SK-N-MC (cell line): Measurements from ENCODE around the gene HPCAL1.

Experiments
- EZH2 ChIP-seq: fragments of 200-600 bp; sonication (generic); IDR thresholded peaks from one replicate; pipeline ENCODE4 v1.6.1; 2017; ENCODE audit warnings: antibody characterized with exemption
- POLR2AphosphoS5 ChIP-seq: IDR thresholded peaks from 2 replicates; pipeline ENCODE4 v1.6.1; 2012; ENCODE audit warnings: mild to moderate bottlenecking, low read depth, low read length, borderline replicate concordance

GRCh38 chr2:10427618-10427949 lies 124.9 kb downstream of the HPCAL1 start:
- TF ChIP-seq EZH2, result no peak
- TF ChIP-seq POLR2AphosphoS5, result no peak
